K562 (cell line): ENCODE data around the gene NME4. TPM values are rescaled to one million over a fixed set of nuclear protein-coding genes. Genes with fewer than 3 reads are reported as not detected.

ENCODE experiments used
- CBFA2T3 ChIP-seq: fragments of 450-650 bp; IDR thresholded peaks from 2 replicates; pipeline ENCODE4 v1.6.1; 2017
- E2F5 ChIP-seq: sonication (generic); formaldehyde crosslinking; IDR thresholded peaks from 2 replicates; pipeline ENCODE4 v1.8.0; 2022; ENCODE audit warnings: mild to moderate bottlenecking, missing genetic modification reagents
- EGR1 ChIP-seq: fragments of 450-650 bp; conservative IDR thresholded peaks from 2 replicates; pipeline ENCODE4 v1.6.1; 2017; ENCODE audit warnings: mild to moderate bottlenecking
- LARP7 ChIP-seq: fragments of 450-650 bp; IDR thresholded peaks from 2 replicates; pipeline ENCODE4 v1.6.1; 2016
- MTA1 ChIP-seq: fragments of 450-650 bp; IDR thresholded peaks from 2 replicates; pipeline ENCODE4 v1.6.1; 2017; ENCODE audit warnings: borderline replicate concordance
- MYBL2 ChIP-seq, 2 experiments: fragments of 450-650 bp in 1 of 2; sonication (generic) in 1 of 2; formaldehyde crosslinking in 1 of 2; IDR thresholded peaks; 2 replicates each; pipeline versions ENCODE4 v1.6.1 to v1.8.1; 2017 to 2022; ENCODE audit warnings: borderline replicate concordance in 1 of 2, inconsistent platforms in 1 of 2, low read depth in 1 of 2, mild to moderate bottlenecking in 1 of 2, missing genetic modification reagents in 1 of 2, moderate library complexity in 1 of 2
- PBX2 ChIP-seq, 2 experiments: IDR thresholded peaks in 1 of 2; conservative IDR thresholded peaks in 1 of 2; 2 replicates each; pipeline ENCODE4 v1.6.1; 2016; ENCODE audit warnings: low read depth in 2 of 2, mild to moderate bottlenecking in 1 of 2, missing compliant biosample characterization in 1 of 2, missing genetic modification characterization in 1 of 2, moderate library complexity in 1 of 2
- PYGO2 ChIP-seq: fragments of 450-650 bp; IDR thresholded peaks from 2 replicates; pipeline ENCODE4 v1.6.1; 2016; ENCODE audit warnings: mild to moderate bottlenecking, missing genetic modification characterization, moderate library complexity, missing compliant biosample characterization
- SNAPC5 ChIP-seq: fragments of 250-450 bp; sonication (Bioruptor Pico); IDR thresholded peaks from 2 replicates; pipeline ENCODE4 v1.8.0; 2021; ENCODE audit warnings: moderate library complexity, mild to moderate bottlenecking, inconsistent platforms
- SOX6 ChIP-seq: fragments of 450-650 bp; IDR thresholded peaks from 2 replicates; pipeline ENCODE4 v1.6.1; 2014; ENCODE audit warnings: mild to moderate bottlenecking
- TEAD4 ChIP-seq, 2 experiments: sonication (generic) in 1 of 2; formaldehyde crosslinking in 1 of 2; IDR thresholded peaks; 2 replicates each; pipeline versions ENCODE4 v1.6.1 to v1.8.0; 2012 to 2022; ENCODE audit warnings: borderline replicate concordance in 1 of 2, inconsistent platforms in 1 of 2, low read length in 1 of 2, mild to moderate bottlenecking in 1 of 2, missing genetic modification reagents in 1 of 2
- THRAP3 ChIP-seq: fragments of 450-650 bp; IDR thresholded peaks from 2 replicates; pipeline ENCODE4 v1.6.1; 2016; ENCODE audit warnings: mild to moderate bottlenecking, inconsistent platforms, borderline replicate concordance
- ZNF124 ChIP-seq: sonication (generic); formaldehyde crosslinking; IDR thresholded peaks from 2 replicates; pipeline ENCODE4 v1.8.1; 2022; ENCODE audit warnings: missing genetic modification reagents
- ZNF41 ChIP-seq: fragments of 250-450 bp; sonication (Bioruptor Pico); conservative IDR thresholded peaks from 2 replicates; pipeline ENCODE4 v1.4.0; 2020; ENCODE audit warnings: mild to moderate bottlenecking
- polyA plus RNA-seq, 8 experiments: library from polyadenylated mRNA; depleted of rRNA in 4 of 8; stranded (reverse) in 5 of 8; unstranded in 3 of 8; fragments of >200 nt; fragmentation: Nextera tagmentation in 2 of 8; fragmentation: Illumina TruSeq in 1 of 8; extraction: Ambion mirVana in 2 of 8; extraction: Trizol in 1 of 8; gene quantifications; 2 replicates each; pipeline versions ENCODE4 v1.2.1 to v1.2.3, GENCODE V29; 2011 to 2014; ENCODE audit warnings: inconsistent platforms in 1 of 8, missing spikeins in 1 of 8
- total RNA-seq, 7 experiments: library from RNA; depleted of rRNA in 6 of 7; stranded (reverse); fragments of >200 nt in 6 of 7; fragmentation: Illumina TruSeq in 2 of 7; extraction: Trizol in 2 of 7; gene quantifications; 2 replicates each; pipeline versions ENCODE4 v1.2.1 to v1.2.3, GENCODE V29; 2011 to 2021; ENCODE audit warnings: low replicate concordance in 1 of 7
- TF ChIP-seq, protein P1 (sequence below): fragments of 450-650 bp; IDR thresholded peaks from 2 replicates; pipeline ENCODE4 v1.6.1; 2018; ENCODE audit not compliant: partially characterized antibody
- TF ChIP-seq, protein P2 (sequence below): sonication (generic); formaldehyde crosslinking; IDR thresholded peaks from 2 replicates; pipeline ENCODE4 v1.8.0; 2022; ENCODE audit warnings: mild to moderate bottlenecking, missing genetic modification reagents, borderline replicate concordance
- TF ChIP-seq, protein P3 (sequence below): sonication (generic); formaldehyde crosslinking; IDR thresholded peaks from 2 replicates; pipeline ENCODE4 v1.8.1; 2023; ENCODE audit warnings: mild to moderate bottlenecking, missing genetic modification reagents

NME4 gene
- total and polyA plus RNA-seq, 9 of the 15 experiments (the other 6 are each of a cell fraction or from before 2014, with no cell fraction given): 15.4 to 264 (median 139) TPM

- TF ChIP-seq, protein P1, sequence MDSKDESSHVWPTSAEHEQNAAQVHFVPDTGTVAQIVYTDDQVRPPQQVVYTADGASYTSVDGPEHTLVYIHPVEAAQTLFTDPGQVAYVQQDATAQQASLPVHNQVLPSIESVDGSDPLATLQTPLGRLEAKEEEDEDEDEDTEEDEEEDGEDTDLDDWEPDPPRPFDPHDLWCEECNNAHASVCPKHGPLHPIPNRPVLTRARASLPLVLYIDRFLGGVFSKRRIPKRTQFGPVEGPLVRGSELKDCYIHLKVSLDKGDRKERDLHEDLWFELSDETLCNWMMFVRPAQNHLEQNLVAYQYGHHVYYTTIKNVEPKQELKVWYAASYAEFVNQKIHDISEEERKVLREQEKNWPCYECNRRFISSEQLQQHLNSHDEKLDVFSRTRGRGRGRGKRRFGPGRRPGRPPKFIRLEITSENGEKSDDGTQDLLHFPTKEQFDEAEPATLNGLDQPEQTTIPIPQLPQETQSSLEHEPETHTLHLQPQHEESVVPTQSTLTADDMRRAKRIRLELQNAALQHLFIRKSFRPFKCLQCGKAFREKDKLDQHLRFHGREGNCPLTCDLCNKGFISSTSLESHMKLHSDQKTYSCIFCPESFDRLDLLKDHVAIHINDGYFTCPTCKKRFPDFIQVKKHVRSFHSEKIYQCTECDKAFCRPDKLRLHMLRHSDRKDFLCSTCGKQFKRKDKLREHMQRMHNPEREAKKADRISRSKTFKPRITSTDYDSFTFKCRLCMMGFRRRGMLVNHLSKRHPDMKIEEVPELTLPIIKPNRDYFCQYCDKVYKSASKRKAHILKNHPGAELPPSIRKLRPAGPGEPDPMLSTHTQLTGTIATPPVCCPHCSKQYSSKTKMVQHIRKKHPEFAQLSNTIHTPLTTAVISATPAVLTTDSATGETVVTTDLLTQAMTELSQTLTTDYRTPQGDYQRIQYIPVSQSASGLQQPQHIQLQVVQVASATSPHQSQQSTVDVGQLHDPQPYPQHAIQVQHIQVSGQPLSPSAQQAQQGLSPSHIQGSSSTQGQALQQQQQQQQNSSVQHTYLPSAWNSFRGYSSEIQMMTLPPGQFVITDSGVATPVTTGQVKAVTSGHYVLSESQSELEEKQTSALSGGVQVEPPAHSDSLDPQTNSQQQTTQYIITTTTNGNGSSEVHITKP: no peak
- TF ChIP-seq ZNF124 (no peak), THRAP3 (no peak), MYBL2 (IDR thresholded peaks at IDR 0.05; ENCODE audit: low read depth) (no peak), MYBL2 (CRISPR knock-in tag; IDR thresholded peaks at IDR 0.05; ENCODE audit: borderline replicate concordance) (no peak), EGR1 (no peak), SOX6 (no peak; the same call in 1 of the 2 replicates), PYGO2 (tag) (no peak), TEAD4 (IDR thresholded peaks at IDR 0.05; ENCODE audit: low read length) (no peak), TEAD4 (CRISPR knock-in tag; IDR thresholded peaks at IDR 0.05; ENCODE audit: borderline replicate concordance) (no peak), SNAPC5 (no peak), ZNF41 (CRISPR knock-in tag) (no peak), E2F5 (CRISPR knock-in tag) (no peak), CBFA2T3 (no peak), MTA1 (no peak), LARP7 (no peak), PBX2 (CRISPR knock-in tag; IDR thresholded peaks at IDR 0.05; ENCODE audit: low read depth) (peak; percentile 89), PBX2 (tag; conservative IDR thresholded peaks at IDR 0.05; ENCODE audit: low read depth) (peak; percentile 97)
- TF ChIP-seq, protein P2, sequence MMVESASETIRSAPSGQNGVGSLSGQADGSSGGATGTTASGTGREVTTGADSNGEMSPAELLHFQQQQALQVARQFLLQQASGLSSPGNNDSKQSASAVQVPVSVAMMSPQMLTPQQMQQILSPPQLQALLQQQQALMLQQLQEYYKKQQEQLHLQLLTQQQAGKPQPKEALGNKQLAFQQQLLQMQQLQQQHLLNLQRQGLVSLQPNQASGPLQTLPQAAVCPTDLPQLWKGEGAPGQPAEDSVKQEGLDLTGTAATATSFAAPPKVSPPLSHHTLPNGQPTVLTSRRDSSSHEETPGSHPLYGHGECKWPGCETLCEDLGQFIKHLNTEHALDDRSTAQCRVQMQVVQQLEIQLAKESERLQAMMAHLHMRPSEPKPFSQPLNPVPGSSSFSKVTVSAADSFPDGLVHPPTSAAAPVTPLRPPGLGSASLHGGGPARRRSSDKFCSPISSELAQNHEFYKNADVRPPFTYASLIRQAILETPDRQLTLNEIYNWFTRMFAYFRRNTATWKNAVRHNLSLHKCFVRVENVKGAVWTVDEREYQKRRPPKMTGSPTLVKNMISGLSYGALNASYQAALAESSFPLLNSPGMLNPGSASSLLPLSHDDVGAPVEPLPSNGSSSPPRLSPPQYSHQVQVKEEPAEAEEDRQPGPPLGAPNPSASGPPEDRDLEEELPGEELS: no peak
- TF ChIP-seq, protein P3, sequence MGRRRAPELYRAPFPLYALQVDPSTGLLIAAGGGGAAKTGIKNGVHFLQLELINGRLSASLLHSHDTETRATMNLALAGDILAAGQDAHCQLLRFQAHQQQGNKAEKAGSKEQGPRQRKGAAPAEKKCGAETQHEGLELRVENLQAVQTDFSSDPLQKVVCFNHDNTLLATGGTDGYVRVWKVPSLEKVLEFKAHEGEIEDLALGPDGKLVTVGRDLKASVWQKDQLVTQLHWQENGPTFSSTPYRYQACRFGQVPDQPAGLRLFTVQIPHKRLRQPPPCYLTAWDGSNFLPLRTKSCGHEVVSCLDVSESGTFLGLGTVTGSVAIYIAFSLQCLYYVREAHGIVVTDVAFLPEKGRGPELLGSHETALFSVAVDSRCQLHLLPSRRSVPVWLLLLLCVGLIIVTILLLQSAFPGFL: no peak
Observed at GRCh38 chr16:370443-370842, 26.6 kb upstream of the NME4 start, which contains the start of gene MRPL28 (continued).
